ENCODE results near the gene TMEM80. TPM values are rescaled to one million over a fixed set of nuclear protein-coding genes. Genes with fewer than 3 reads are reported as not detected.
A peak's percentile ranks its signal among the peaks of the same experiment; 100 is the strongest.
"Not testable (repeated sequence)": the region's sequence is repeated elsewhere in the genome, so short reads cannot be mapped to it uniquely, and the experiment has no call there.

TMEM80 gene
- total RNA-seq (2012; rRNA removed) = 8.1 and 8.4 TPM in 2 replicates

GRCh38 chr11:695538-696248 is at the start of gene TMEM80:
TMEM80 (plus strand) TSS chr11:695816; CDS start chr11:695828, 12 bp downstream.
- H3K9ac ChIP-seq (ENCODE audit: low read depth, low read length) = peak within 1 kb of the TSS; percentile 99
- H3K36me3 ChIP-seq (ENCODE audit: insufficient read depth, low read length) = peaks cover 8% of the 10 kb centered on the region
- H3K4me2 ChIP-seq (ENCODE audit: low read length) = peak within 1 kb of the TSS; percentile 90
- H3K4me3 ChIP-seq (ENCODE audit: low read length) = peak within 1 kb of the TSS; percentile 83
- H3K27me3 ChIP-seq (ENCODE audit: control insufficient read depth, insufficient read depth, low read length) = no peaks in the 10 kb centered on the region
- H3K9me3 ChIP-seq (replicated peaks; ENCODE audit: low read length) = no peaks in the 10 kb centered on the region
- peaks cover 43% of the 10 kb centered on the region for H3K4me1 ChIP-seq (ENCODE audit: control insufficient read depth, insufficient read depth, low read length)

GRCh38 chr11:646214-646613 is 49.4 kb upstream of the TMEM80 start:
- Histone ChIP-seq H3K9ac (ENCODE audit: low read depth, low read length) (no peak overlapping the region), H3K36me3 (ENCODE audit: insufficient read depth, low read length) (peaks cover 24% of the 10 kb centered on the region), H3K9me3 (replicated peaks; ENCODE audit: low read length) (no peaks in the 10 kb centered on the region), H3K4me3 (ENCODE audit: low read length) (no peak overlapping the region), H3K4me1 (ENCODE audit: control insufficient read depth, insufficient read depth, low read length) (no peaks in the 10 kb centered on the region), H3K4me2 (ENCODE audit: low read length) (no peak overlapping the region), H3K27me3 (ENCODE audit: control insufficient read depth, insufficient read depth, low read length) (no peaks in the 10 kb centered on the region)

- not testable (repeated sequence) for H3K9me3 ChIP-seq (replicated peaks; ENCODE audit: low read length); H3K4me3 ChIP-seq (ENCODE audit: low read length); H3K4me1 ChIP-seq (ENCODE audit: control insufficient read depth, insufficient read depth, low read length); H3K27me3 ChIP-seq (ENCODE audit: control insufficient read depth, insufficient read depth, low read length); H3K9ac ChIP-seq (ENCODE audit: low read depth, low read length); H3K4me2 ChIP-seq (ENCODE audit: low read length)
- peaks cover 15% of the 10 kb centered on the region for H3K36me3 ChIP-seq (ENCODE audit: insufficient read depth, low read length)
Observed at GRCh38 chr11:647672-648158, 47.9 kb upstream of the TMEM80 start.

GRCh38 chr11:650482-650881 is 45.1 kb upstream of the TMEM80 start:
- Histone ChIP-seq H3K9ac (ENCODE audit: low read depth, low read length) (no peak overlapping the region), H3K4me1 (ENCODE audit: control insufficient read depth, insufficient read depth, low read length) (no peaks in the 10 kb centered on the region), H3K4me2 (ENCODE audit: low read length) (no peak overlapping the region), H3K4me3 (ENCODE audit: low read length) (no peak overlapping the region), H3K36me3 (ENCODE audit: insufficient read depth, low read length) (peaks cover 11% of the 10 kb centered on the region), H3K27me3 (ENCODE audit: control insufficient read depth, insufficient read depth, low read length) (no peaks in the 10 kb centered on the region), H3K9me3 (replicated peaks; ENCODE audit: low read length) (no peaks in the 10 kb centered on the region)

GRCh38 chr11:653136-653535 is 42.5 kb upstream of the TMEM80 start:
- H3K36me3 ChIP-seq (ENCODE audit: insufficient read depth, low read length) = peaks cover 17% of the 10 kb centered on the region
- H3K9ac ChIP-seq (ENCODE audit: low read depth, low read length); H3K4me2 ChIP-seq (ENCODE audit: low read length); H3K27me3 ChIP-seq (ENCODE audit: control insufficient read depth, insufficient read depth, low read length); H3K9me3 ChIP-seq (replicated peaks; ENCODE audit: low read length); H3K4me3 ChIP-seq (ENCODE audit: low read length); H3K4me1 ChIP-seq (ENCODE audit: control insufficient read depth, insufficient read depth, low read length): not testable (repeated sequence)

- no peaks in the 10 kb centered on the region for H3K4me1 ChIP-seq (ENCODE audit: control insufficient read depth, insufficient read depth, low read length)
- H3K9ac ChIP-seq (ENCODE audit: low read depth, low read length) = no peak overlapping the region
- no peak overlapping the region for H3K4me3 ChIP-seq (ENCODE audit: low read length)
- H3K27me3 ChIP-seq (ENCODE audit: control insufficient read depth, insufficient read depth, low read length) = no peaks in the 10 kb centered on the region
- H3K9me3 ChIP-seq (replicated peaks; ENCODE audit: low read length) = no peaks in the 10 kb centered on the region
- peaks cover 23% of the 10 kb centered on the region for H3K36me3 ChIP-seq (ENCODE audit: insufficient read depth, low read length)
- H3K4me2 ChIP-seq (ENCODE audit: low read length) = no peak overlapping the region
Observed at GRCh38 chr11:653837-654236, 41.8 kb upstream of the TMEM80 start.

- H3K36me3 ChIP-seq (ENCODE audit: insufficient read depth, low read length) = peaks cover 23% of the 10 kb centered on the region
- H3K9me3 ChIP-seq (replicated peaks; ENCODE audit: low read length); H3K4me1 ChIP-seq (ENCODE audit: control insufficient read depth, insufficient read depth, low read length); H3K27me3 ChIP-seq (ENCODE audit: control insufficient read depth, insufficient read depth, low read length); H3K9ac ChIP-seq (ENCODE audit: low read depth, low read length); H3K4me3 ChIP-seq (ENCODE audit: low read length); H3K4me2 ChIP-seq (ENCODE audit: low read length): not testable (repeated sequence)
Observed at GRCh38 chr11:654444-654843, 41.2 kb upstream of the TMEM80 start.

- no peaks in the 10 kb centered on the region for H3K4me1 ChIP-seq (ENCODE audit: control insufficient read depth, insufficient read depth, low read length)
- no peaks in the 10 kb centered on the region for H3K27me3 ChIP-seq (ENCODE audit: control insufficient read depth, insufficient read depth, low read length)
- no peak overlapping the region for H3K9ac ChIP-seq (ENCODE audit: low read depth, low read length)
- no peaks in the 10 kb centered on the region for H3K9me3 ChIP-seq (replicated peaks; ENCODE audit: low read length)
- no peak overlapping the region for H3K4me3 ChIP-seq (ENCODE audit: low read length)
- H3K36me3 ChIP-seq (ENCODE audit: insufficient read depth, low read length) = peaks cover 22% of the 10 kb centered on the region
- no peak overlapping the region for H3K4me2 ChIP-seq (ENCODE audit: low read length)
Observed at GRCh38 chr11:655036-655726, 40.4 kb upstream of the TMEM80 start.

- Histone ChIP-seq H3K4me1 (ENCODE audit: control insufficient read depth, insufficient read depth, low read length) (no peaks in the 10 kb centered on the region), H3K36me3 (ENCODE audit: insufficient read depth, low read length) (peaks cover 29% of the 10 kb centered on the region), H3K9me3 (replicated peaks; ENCODE audit: low read length) (no peaks in the 10 kb centered on the region), H3K4me2 (ENCODE audit: low read length) (no peak overlapping the region), H3K27me3 (ENCODE audit: control insufficient read depth, insufficient read depth, low read length) (no peaks in the 10 kb centered on the region), H3K9ac (ENCODE audit: low read depth, low read length) (no peak overlapping the region), H3K4me3 (ENCODE audit: low read length) (no peak overlapping the region)
Observed at GRCh38 chr11:656426-656825, 39.2 kb upstream of the TMEM80 start.

- H3K9me3 ChIP-seq (replicated peaks; ENCODE audit: low read length) = no peaks in the 10 kb centered on the region
- no peaks in the 10 kb centered on the region for H3K27me3 ChIP-seq (ENCODE audit: control insufficient read depth, insufficient read depth, low read length)
- H3K4me1 ChIP-seq (ENCODE audit: control insufficient read depth, insufficient read depth, low read length) = no peaks in the 10 kb centered on the region
- H3K36me3 ChIP-seq (ENCODE audit: insufficient read depth, low read length) = peaks cover 29% of the 10 kb centered on the region
- no peak overlapping the region for H3K4me2 ChIP-seq (ENCODE audit: low read length)
- no peak overlapping the region for H3K4me3 ChIP-seq (ENCODE audit: low read length)
- no peak overlapping the region for H3K9ac ChIP-seq (ENCODE audit: low read depth, low read length)
Observed at GRCh38 chr11:656866-657265, 38.8 kb upstream of the TMEM80 start.

GRCh38 chr11:657691-658126 is 37.9 kb upstream of the TMEM80 start:
- Histone ChIP-seq H3K27me3 (ENCODE audit: control insufficient read depth, insufficient read depth, low read length) (no peaks in the 10 kb centered on the region), H3K9me3 (replicated peaks; ENCODE audit: low read length) (no peaks in the 10 kb centered on the region), H3K9ac (ENCODE audit: low read depth, low read length) (no peak overlapping the region), H3K4me3 (ENCODE audit: low read length) (no peak overlapping the region), H3K36me3 (ENCODE audit: insufficient read depth, low read length) (peaks cover 29% of the 10 kb centered on the region), H3K4me1 (ENCODE audit: control insufficient read depth, insufficient read depth, low read length) (no peaks in the 10 kb centered on the region), H3K4me2 (ENCODE audit: low read length) (no peak overlapping the region)

Measured in skeletal muscle satellite cell (primary cell).